ENCODE data around the gene GPR143.

GRCh38 chrX:9785254-9785943 lies 19.8 kb upstream of the GPR143 start:
- TF ChIP-seq EZH2phosphoT487 (IDR thresholded peaks at IDR 0.05; ENCODE audit: insufficient read depth, low read depth) (no peak), EZH2 (IDR thresholded peaks at IDR 0.05; ENCODE audit: insufficient read depth, poor library complexity, severe bottlenecking) (no peak)

Measured in GM23248 (cell line).